ENCODE data around the gene SAMHD1. TPM values are rescaled to one million over a fixed set of nuclear protein-coding genes. Genes with fewer than 3 reads are reported as not detected.

Gene SAMHD1
- total and polyA plus RNA-seq, 2 of the 13 experiments (the other 11 are each of a cell fraction or from before 2014, with no cell fraction given), result 16.9 to 43.5 TPM

- TF ChIP-seq RFXANK (CRISPR knock-in tag; IDR thresholded peaks at IDR 0.05), result no peak
- TF ChIP-seq GABPA (IDR thresholded peaks at IDR 0.05; ENCODE audit: low read depth, low read length), result no peak
- no peak; the same call in 1 of the 2 replicates for TF ChIP-seq GABPA (CRISPR knock-in tag; IDR thresholded peaks at IDR 0.05; ENCODE audit: low read depth)
- TF ChIP-seq, protein P1, sequence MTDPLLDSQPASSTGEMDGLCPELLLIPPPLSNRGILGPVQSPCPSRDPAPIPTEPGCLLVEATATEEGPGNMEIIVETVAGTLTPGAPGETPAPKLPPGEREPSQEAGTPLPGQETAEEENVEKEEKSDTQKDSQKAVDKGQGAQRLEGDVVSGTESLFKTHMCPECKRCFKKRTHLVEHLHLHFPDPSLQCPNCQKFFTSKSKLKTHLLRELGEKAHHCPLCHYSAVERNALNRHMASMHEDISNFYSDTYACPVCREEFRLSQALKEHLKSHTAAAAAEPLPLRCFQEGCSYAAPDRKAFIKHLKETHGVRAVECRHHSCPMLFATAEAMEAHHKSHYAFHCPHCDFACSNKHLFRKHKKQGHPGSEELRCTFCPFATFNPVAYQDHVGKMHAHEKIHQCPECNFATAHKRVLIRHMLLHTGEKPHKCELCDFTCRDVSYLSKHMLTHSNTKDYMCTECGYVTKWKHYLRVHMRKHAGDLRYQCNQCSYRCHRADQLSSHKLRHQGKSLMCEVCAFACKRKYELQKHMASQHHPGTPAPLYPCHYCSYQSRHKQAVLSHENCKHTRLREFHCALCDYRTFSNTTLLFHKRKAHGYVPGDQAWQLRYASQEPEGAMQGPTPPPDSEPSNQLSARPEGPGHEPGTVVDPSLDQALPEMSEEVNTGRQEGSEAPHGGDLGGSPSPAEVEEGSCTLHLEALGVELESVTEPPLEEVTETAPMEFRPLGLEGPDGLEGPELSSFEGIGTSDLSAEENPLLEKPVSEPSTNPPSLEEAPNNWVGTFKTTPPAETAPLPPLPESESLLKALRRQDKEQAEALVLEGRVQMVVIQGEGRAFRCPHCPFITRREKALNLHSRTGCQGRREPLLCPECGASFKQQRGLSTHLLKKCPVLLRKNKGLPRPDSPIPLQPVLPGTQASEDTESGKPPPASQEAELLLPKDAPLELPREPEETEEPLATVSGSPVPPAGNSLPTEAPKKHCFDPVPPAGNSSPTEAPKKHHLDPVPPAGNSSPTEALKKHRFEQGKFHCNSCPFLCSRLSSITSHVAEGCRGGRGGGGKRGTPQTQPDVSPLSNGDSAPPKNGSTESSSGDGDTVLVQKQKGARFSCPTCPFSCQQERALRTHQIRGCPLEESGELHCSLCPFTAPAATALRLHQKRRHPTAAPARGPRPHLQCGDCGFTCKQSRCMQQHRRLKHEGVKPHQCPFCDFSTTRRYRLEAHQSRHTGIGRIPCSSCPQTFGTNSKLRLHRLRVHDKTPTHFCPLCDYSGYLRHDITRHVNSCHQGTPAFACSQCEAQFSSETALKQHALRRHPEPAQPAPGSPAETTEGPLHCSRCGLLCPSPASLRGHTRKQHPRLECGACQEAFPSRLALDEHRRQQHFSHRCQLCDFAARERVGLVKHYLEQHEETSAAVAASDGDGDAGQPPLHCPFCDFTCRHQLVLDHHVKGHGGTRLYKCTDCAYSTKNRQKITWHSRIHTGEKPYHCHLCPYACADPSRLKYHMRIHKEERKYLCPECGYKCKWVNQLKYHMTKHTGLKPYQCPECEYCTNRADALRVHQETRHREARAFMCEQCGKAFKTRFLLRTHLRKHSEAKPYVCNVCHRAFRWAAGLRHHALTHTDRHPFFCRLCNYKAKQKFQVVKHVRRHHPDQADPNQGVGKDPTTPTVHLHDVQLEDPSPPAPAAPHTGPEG (CRISPR knock-in tag; IDR thresholded peaks at IDR 0.05), result peak; percentile 10; the same call in 1 of the 2 replicates
- TF ChIP-seq BRD4 (CRISPR knock-in tag; IDR thresholded peaks at IDR 0.05), result no peak
- TF ChIP-seq IRF9 (CRISPR knock-in tag; IDR thresholded peaks at IDR 0.05; ENCODE audit: borderline replicate concordance), result peak; percentile 73
- peak; percentile 17 for TF ChIP-seq ZNF12 (CRISPR knock-in tag; IDR thresholded peaks at IDR 0.05)
- TF ChIP-seq RFX1 (IDR thresholded peaks at IDR 0.05), result no peak
- TF ChIP-seq PATZ1 (CRISPR knock-in tag; IDR thresholded peaks at IDR 0.05), result peak; percentile 94
- TF ChIP-seq ZNF234 (CRISPR knock-in tag; conservative IDR thresholded peaks at IDR 0.05), result no peak
- peak; percentile 16; the same call in 1 of the 2 replicates for TF ChIP-seq ATF7-NPFF (CRISPR knock-in tag; IDR thresholded peaks at IDR 0.05; ENCODE audit: low read depth)
- TF ChIP-seq PRDM15 (CRISPR knock-in tag; IDR thresholded peaks at IDR 0.05), result no peak
- TF ChIP-seq ZNF879 (CRISPR knock-in tag; IDR thresholded peaks at IDR 0.05), result no peak
- TF ChIP-seq CHCHD3 (CRISPR knock-in tag; IDR thresholded peaks at IDR 0.05), result no peak
- TF ChIP-seq ZNF841 (CRISPR knock-in tag; IDR thresholded peaks at IDR 0.05; ENCODE audit: borderline replicate concordance), result no peak
- TF ChIP-seq ZNF430 (CRISPR knock-in tag; IDR thresholded peaks at IDR 0.05), result peak; percentile 80; the same call in 1 of the 2 replicates
- TF ChIP-seq ZNF33B (CRISPR knock-in tag; IDR thresholded peaks at IDR 0.05), result 0 out of 2 replicates have a peak, but pooled peaks have one; percentile 42
Observed at GRCh38 chr20:36871640-36872570, 79.6 kb downstream of the SAMHD1 start (continued).
